Astrocyte (in vitro differentiated cells and primary cell): ENCODE data around the gene ASB2. TPM values are rescaled to one million over a fixed set of nuclear protein-coding genes. Genes with fewer than 3 reads are reported as not detected.

Experiments used
- DNase-seq: peaks from one replicate; pipeline ENCODE4 v3.0.0-alpha.2; 2010; ENCODE audit warnings: low read depth
- FAIRE-seq: peaks from 2 replicates; lab custom pipeline; 2011; peaks lifted over from hg19 to GRCh38; lab: Jason Lieb, UNC
- H2AFZ ChIP-seq: 2 replicates; pipeline ENCODE4 v1.6.0; 2012; ENCODE audit warnings: low read depth, low read length, inconsistent platforms
- H3K27ac ChIP-seq: 2 replicates; pipeline ENCODE4 v1.5.1; 2011; ENCODE audit warnings: low read depth, low read length, inconsistent platforms
- H3K27me3 ChIP-seq: 2 replicates; pipeline ENCODE4 v1.6.0; 2011; ENCODE audit warnings: low read length, inconsistent platforms; ENCODE audit not compliant: insufficient read depth
- H3K36me3 ChIP-seq: 2 replicates; pipeline ENCODE4 v1.5.1; 2011; ENCODE audit warnings: low read length, inconsistent platforms; ENCODE audit not compliant: insufficient read depth
- H3K4me1 ChIP-seq: 2 replicates; pipeline ENCODE4 v1.5.1; 2011; ENCODE audit warnings: low read length, inconsistent platforms; ENCODE audit not compliant: insufficient read depth
- H3K4me2 ChIP-seq: 2 replicates; pipeline ENCODE4 v1.6.0; 2012; ENCODE audit warnings: low read length, inconsistent platforms
- H3K4me3 ChIP-seq: 2 replicates; pipeline ENCODE4 v1.5.1; 2011; ENCODE audit warnings: low read depth, mild to moderate bottlenecking, low read length, inconsistent platforms; ENCODE audit not compliant: insufficient read depth
- H3K79me2 ChIP-seq: 2 replicates; pipeline ENCODE4 v1.6.0; 2012; ENCODE audit warnings: mild to moderate bottlenecking, low read length, inconsistent platforms; ENCODE audit not compliant: insufficient read depth
- H3K9ac ChIP-seq: 2 replicates; pipeline ENCODE4 v1.6.0; 2012; ENCODE audit warnings: mild to moderate bottlenecking, low read length, inconsistent platforms
- H3K9me3 ChIP-seq: 2 replicates; pipeline ENCODE4 v1.5.1; 2012; ENCODE audit warnings: low read depth, mild to moderate bottlenecking, low read length, inconsistent platforms; ENCODE audit not compliant: insufficient read depth
- H4K20me1 ChIP-seq: 2 replicates; pipeline ENCODE4 v1.6.0; 2012; ENCODE audit warnings: low read length, inconsistent platforms; ENCODE audit not compliant: insufficient read depth
- H3K27ac Mint-ChIP-seq: one replicate; pipeline ENCODE4 v1.8.0; 2021; ENCODE audit warnings: mild to moderate bottlenecking, mixed read lengths; ENCODE audit not compliant: unreplicated experiment
- H3K27me3 Mint-ChIP-seq: one replicate; pipeline ENCODE4 v1.8.0; 2021; ENCODE audit warnings: low read depth, mixed read lengths; ENCODE audit not compliant: unreplicated experiment
- H3K36me3 Mint-ChIP-seq: one replicate; pipeline ENCODE4 v1.8.0; 2021; ENCODE audit warnings: low read depth, mixed read lengths; ENCODE audit not compliant: unreplicated experiment
- H3K4me1 Mint-ChIP-seq: one replicate; pipeline ENCODE4 v1.8.0; 2021; ENCODE audit warnings: low read depth, mixed read lengths; ENCODE audit not compliant: unreplicated experiment
- H3K4me3 Mint-ChIP-seq: one replicate; pipeline ENCODE4 v1.8.0; 2021; ENCODE audit warnings: mild to moderate bottlenecking, moderate library complexity, mixed read lengths; ENCODE audit not compliant: unreplicated experiment
- H3K9me3 Mint-ChIP-seq: one replicate; pipeline ENCODE4 v1.8.0; 2021; ENCODE audit warnings: mild to moderate bottlenecking, mixed read lengths; ENCODE audit not compliant: unreplicated experiment
- CTCF ChIP-seq: IDR thresholded peaks from 2 replicates; pipeline ENCODE4 v1.5.1; 2011; ENCODE audit warnings: low read depth, mild to moderate bottlenecking, inconsistent platforms, low read length, moderate library complexity; ENCODE audit not compliant: insufficient read depth
- EZH2 ChIP-seq: IDR thresholded peaks from 2 replicates; pipeline ENCODE4 v1.6.1; 2012; ENCODE audit warnings: mild to moderate bottlenecking, low read length, inconsistent platforms; ENCODE audit not compliant: insufficient read depth
- total RNA-seq: library from RNA; stranded (reverse); gene quantifications from 2 replicates; pipeline ENCODE4 v1.2.1, GENCODE V29; 2021

Gene ASB2
- total RNA-seq, 1 donor from 2014 or later: 0.25 TPM

GRCh38 chr14:93957751-93958566 lies 18.4 kb downstream of the ASB2 start:
- Histone ChIP-seq H3K27ac (no peak overlapping the region), H3K9me3 (no peaks in the 10 kb centered on the region), H3K4me3 (no peak overlapping the region), H3K4me2 (no peak overlapping the region), H4K20me1 (no peaks in the 10 kb centered on the region), H3K79me2 (no peaks in the 10 kb centered on the region), H2AFZ (no peak overlapping the region), H3K27me3 (no peaks in the 10 kb centered on the region), H3K9ac (no peak overlapping the region), H3K36me3 (no peaks in the 10 kb centered on the region), H3K4me1 (peaks cover 26% of the 10 kb centered on the region)
- Mint-ChIP-seq H3K36me3 (peaks cover 4% of the 10 kb centered on the region), H3K4me3 (no peak overlapping the region), H3K4me1 (peaks cover 29% of the 10 kb centered on the region), H3K27me3 (peaks cover 33% of the 10 kb centered on the region), H3K9me3 (no peaks in the 10 kb centered on the region), H3K27ac (no peak overlapping the region)
- FAIRE-seq (no peak), DNase-seq (no peak)
- no peak for TF ChIP-seq CTCF
- no peak for TF ChIP-seq EZH2

- no peak for FAIRE-seq
- Mint-ChIP-seq H3K36me3 (peaks cover 4% of the 10 kb centered on the region), H3K27ac (no peak overlapping the region)
Observed at GRCh38 chr14:93957333-93957710, 19.0 kb downstream of the ASB2 start.

More at GRCh38 chr14:93957333-93957710, 19.0 kb downstream of the ASB2 start:
- H3K4me2 ChIP-seq: no peak overlapping the region
- H3K27ac ChIP-seq: no peak overlapping the region
- Mint-ChIP-seq H3K27me3 (peaks cover 33% of the 10 kb centered on the region), H3K4me3 (no peak overlapping the region), H3K9me3 (no peaks in the 10 kb centered on the region), H3K4me1 (peaks cover 29% of the 10 kb centered on the region)
- no peaks in the 10 kb centered on the region for H3K9me3 ChIP-seq
- TF ChIP-seq CTCF (no peak), EZH2 (no peak)
- no peak overlapping the region for H3K4me3 ChIP-seq
- H2AFZ ChIP-seq: no peak overlapping the region
- H3K9ac ChIP-seq: no peak overlapping the region
- no peaks in the 10 kb centered on the region for H4K20me1 ChIP-seq
- no peaks in the 10 kb centered on the region for H3K27me3 ChIP-seq
- no peaks in the 10 kb centered on the region for H3K79me2 ChIP-seq
- no peak for DNase-seq
- no peaks in the 10 kb centered on the region for H3K36me3 ChIP-seq
- peaks cover 23% of the 10 kb centered on the region for H3K4me1 ChIP-seq
